GM12891 (cell line): ENCODE results near the gene AKAP3.

ENCODE experiments used
- POLR2A ChIP-seq: IDR thresholded peaks from 2 replicates; pipeline ENCODE4 v1.6.1; 2011; ENCODE audit warnings: low read depth, low read length, control low read depth
- POLR2AphosphoS5 ChIP-seq: IDR thresholded peaks from 2 replicates; pipeline ENCODE4 v1.6.1; 2011; ENCODE audit warnings: low read depth, low read length, control low read depth
- POU2F2 ChIP-seq: IDR thresholded peaks from 2 replicates; pipeline ENCODE4 v1.6.1; 2011; ENCODE audit warnings: low read depth, mild to moderate bottlenecking, control low read depth, low read length, moderate library complexity
- SPI1 ChIP-seq: IDR thresholded peaks from 2 replicates; pipeline ENCODE4 v1.6.1; 2011; ENCODE audit warnings: low read depth, low read length, control low read depth
- TAF1 ChIP-seq: IDR thresholded peaks from 2 replicates; pipeline ENCODE4 v1.6.1; 2011; ENCODE audit warnings: low read depth, low read length, control low read depth

GRCh38 chr12:4595881-4596280 is 53.0 kb downstream of the AKAP3 start:
- TF ChIP-seq SPI1 (no peak), POLR2AphosphoS5 (no peak), POLR2A (no peak), TAF1 (no peak), POU2F2 (no peak)
